ENCODE measurements around the gene SREBF2.

Gene SREBF2

DNA sequence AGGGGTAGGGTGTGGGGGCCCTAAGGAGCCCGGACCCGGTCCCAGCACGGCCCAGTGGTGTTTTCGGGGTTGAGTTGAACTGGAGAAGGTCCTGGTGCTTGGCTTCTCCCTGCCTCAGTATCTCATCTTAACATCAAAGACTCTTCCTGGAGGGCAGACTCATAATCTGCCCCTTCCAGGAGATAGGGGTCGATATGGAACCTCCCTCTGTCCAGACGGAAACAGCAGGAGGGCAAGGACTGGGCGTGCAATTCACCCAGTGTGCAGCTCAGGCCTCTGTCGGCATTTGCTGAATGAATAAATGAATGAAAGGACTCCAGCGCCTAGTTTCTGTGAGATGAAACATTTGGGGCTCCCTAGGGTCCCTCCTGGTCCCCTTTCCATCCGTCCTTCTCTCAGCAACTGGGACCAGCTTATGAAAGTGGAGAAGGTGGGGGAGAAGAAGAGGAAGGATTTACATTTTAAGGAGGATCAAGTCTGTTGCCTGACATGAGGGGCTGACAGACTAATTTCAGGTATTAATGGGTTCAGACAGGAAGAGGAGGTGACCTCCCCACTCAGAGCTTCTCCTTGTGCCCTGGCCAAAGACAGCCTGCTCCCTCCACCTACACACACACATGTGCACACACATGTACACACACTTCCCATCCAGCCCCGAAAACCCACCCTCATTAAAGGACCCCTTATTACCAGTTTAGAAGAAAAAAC is 83.0 kb downstream of the SREBF2 start:
- no peak for FAIRE-seq

DNA sequence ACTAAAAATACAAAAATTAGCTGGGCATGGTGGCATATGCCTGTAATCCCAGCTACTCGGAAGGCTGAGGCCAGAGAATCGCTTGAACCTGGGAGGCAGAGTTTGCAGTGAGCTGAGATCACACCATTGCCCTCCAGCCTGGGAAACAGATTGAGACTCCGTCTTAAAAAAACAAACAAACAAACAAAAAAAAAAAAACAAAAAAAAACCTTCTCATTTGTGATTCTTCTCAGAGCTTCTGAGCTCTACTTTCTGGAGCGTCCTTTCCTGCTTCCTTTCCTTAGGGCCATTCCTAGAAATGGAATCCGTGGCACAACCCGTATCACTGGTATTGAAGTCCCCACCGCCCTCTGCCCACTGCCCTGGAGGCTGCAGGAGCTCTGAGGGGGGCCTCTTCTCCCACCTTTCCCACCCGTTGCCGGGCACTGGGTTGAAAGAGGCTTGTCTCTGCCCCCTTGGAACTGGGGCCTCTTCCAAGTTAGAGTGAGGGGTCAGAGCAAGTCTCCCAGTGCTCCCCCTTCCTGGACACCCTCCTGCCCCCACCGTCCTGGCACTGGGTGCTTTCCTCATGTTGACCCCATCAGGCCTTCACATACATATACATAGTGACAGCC is 83.9 kb downstream of the SREBF2 start:
- DNase-seq (ENCODE audit: insufficient read length, low spot score) (no peak), FAIRE-seq (no peak)

More for the DNA sequence above, 83.0 kb downstream of the SREBF2 start:
- TF ChIP-seq POLR2A (IDR thresholded peaks at IDR 0.05; ENCODE audit: low read depth, low read length): no peak
- DNase-seq (ENCODE audit: insufficient read length, low spot score): no peak

DNA sequence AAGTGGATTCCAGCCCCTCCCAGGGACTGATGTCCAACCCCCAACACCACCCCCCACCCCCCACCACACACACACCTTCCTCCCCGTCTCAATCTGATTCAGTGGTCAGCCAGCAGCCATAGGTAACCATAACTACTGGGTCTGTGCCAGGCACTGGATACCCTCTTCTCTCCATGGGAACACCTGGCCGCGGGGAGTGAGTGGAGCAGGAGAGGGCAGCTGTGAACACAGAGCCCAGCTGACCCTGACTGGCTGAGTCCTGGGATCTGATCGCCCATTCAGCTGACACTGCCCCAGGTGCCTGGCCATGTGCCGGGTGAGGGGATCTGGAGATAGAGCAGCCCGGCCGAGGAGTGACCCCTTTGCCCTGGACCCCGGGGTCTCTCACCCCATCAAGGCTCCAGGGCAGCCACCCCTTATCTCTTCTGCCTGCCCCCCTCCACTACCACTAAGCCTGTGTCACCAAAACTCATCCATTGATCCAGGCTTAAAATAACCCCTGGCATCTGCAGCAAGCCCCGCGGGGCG is 84.5 kb downstream of the SREBF2 start:
- no peak for TF ChIP-seq POLR2A (IDR thresholded peaks at IDR 0.05; ENCODE audit: low read depth, low read length)
- DNase-seq (ENCODE audit: insufficient read length, low spot score): no peak
- no peak for FAIRE-seq

More for the DNA sequence above, 83.9 kb downstream of the SREBF2 start:
- TF ChIP-seq POLR2A (IDR thresholded peaks at IDR 0.05; ENCODE audit: low read depth, low read length): no peak

DNA sequence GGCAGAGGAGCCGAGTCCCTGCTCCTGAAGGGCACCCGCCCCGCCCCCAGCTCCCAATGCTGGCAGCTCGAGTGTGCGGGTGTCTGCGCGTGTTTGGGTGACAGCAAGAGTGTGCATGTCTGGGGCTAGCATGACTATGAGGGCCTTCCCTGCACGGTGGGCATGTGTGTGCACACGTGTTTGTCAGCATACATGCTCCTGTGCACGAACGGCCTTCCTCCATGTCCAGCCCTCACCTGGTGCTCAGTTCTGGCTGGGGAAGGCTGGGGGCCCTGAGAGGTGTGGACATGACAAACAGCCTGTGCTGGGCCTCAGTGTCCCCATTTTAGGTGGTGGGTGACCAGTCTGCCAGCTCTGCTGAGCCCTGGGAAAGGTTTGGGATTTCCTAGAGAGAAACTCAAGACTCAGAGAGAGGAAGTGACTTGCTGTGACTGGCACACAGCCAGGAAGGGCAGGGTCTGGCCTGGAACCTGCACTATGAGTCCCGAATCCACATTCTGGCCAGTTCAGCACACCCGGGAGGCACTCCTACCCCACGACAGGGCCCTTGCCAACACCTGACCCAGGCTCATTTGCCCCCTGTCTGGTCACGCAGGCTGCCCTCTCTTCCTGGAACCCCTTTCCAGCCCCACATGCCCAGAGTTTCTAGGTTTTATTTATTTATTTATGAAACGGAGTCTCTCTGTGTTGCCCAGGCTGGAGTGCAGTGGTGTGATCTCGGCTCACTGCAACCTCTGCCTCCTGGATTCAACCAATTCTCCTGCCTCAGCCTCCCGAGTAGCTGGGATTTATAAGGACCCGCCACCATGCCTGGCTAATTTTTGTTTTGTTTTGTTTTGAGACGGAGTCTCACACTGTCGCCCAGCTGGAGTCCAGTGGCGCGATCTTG is 85.2 kb downstream of the SREBF2 start:
- no peak for TF ChIP-seq POLR2A (IDR thresholded peaks at IDR 0.05; ENCODE audit: low read depth, low read length)
- DNase-seq (ENCODE audit: insufficient read length, low spot score) (peak; percentile 84), FAIRE-seq (peak; percentile 23)

DNA sequence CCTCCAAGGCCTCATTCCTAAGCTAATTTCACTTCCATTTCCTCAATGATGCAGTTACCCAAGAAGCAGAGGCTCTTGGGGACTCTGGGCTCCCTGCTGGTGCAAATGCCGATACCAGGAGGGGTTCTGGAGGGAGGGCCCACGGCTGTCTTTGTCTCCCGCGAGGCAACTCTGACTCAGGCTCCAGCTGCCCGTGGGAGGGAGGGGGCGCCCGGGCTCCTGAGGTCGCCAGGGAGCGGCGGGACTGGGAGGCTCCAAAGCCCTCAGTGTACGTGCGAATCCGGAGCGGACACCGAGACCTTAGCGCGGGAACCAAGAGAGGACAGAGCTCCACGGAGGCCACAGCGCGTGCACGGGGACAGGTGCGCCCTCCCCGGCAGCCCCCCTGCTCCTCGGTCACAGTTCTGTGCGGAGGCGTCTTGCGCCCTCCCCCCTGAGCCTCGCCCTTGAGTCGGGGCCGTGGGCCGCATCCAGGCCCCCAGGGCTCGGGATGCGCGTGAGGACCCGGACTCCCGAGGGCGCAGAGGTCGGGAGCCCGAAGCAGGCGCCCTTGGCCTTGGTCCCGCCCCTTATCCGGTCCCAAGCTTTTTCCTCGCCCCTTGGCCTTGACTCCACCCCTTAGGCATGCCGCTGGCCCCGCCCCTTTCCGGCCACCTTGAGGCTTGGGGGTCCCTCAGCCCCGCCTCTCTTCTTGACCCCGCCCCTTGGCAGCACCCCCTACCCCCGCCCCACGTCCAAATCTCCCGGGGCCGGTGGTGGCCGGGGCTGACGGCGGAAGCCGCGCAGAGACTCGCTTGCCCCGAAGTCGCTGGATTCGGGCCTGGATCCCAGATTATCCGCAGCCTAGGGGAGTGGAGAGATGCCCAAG is 86.7 kb downstream of the SREBF2 start:
- DNase-seq (ENCODE audit: insufficient read length, low spot score): no peak
- TF ChIP-seq POLR2A (IDR thresholded peaks at IDR 0.05; ENCODE audit: low read depth, low read length): no peak
- FAIRE-seq: no peak

DNA sequence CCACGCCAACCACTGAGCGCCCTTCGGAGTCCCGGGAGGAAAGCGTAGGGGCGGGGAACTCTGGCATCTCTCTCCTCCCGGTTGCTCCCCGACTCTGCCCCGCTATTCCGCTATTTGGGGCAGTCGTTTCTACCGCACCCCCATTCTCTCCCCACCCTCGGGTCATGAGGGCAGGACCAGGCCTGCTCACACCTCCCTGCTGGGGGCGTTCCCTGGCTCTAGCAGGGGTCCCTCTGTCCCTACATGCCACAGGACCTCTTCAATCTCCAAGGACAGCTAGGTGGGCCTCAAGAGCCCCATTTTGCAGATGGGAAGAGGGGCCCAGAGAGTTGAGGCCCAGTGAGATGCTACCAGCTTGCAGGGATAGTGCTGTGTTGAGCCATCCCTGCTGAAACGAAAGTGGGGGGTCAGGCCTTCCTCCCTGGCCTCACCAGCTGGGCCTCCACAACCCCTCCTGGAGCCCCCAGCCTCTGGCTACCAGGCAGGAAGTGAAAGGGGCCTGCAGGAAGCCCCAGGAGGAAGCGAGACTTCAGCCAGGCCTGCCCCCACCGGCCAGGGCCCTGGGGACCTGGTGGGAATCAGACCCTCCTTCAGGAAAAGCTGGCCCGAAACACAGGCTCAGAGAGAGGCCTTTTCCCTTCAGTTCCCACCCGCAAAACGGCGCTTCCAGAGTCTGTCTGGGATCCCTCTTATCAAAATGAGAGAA is 87.5 kb downstream of the SREBF2 start:
- no peak for DNase-seq (ENCODE audit: insufficient read length, low spot score)
- TF ChIP-seq POLR2A (IDR thresholded peaks at IDR 0.05; ENCODE audit: low read depth, low read length): no peak
- no peak for FAIRE-seq

DNA sequence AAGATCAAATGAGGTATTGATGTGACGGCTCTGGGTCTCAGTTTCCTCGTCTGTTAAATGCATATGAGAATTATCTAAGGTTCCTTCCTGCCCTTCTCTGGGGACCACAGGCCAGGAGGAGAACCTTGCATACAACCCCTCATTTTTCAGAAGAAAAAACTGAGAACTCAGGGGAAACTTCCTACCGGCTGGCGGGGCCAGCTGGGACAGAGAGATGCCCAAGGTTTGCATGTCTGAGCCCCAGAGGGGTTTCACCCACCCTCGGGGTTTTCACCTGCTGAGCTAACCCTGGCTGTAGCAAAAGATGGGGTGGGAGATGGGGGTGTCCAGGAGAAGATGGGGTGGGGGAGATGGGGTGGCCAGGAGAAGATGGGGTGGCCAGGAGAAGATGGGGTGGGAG is 89.4 kb downstream of the SREBF2 start:
- FAIRE-seq (no peak), DNase-seq (ENCODE audit: insufficient read length, low spot score) (no peak)
- TF ChIP-seq POLR2A (IDR thresholded peaks at IDR 0.05; ENCODE audit: low read depth, low read length): no peak

DNA sequence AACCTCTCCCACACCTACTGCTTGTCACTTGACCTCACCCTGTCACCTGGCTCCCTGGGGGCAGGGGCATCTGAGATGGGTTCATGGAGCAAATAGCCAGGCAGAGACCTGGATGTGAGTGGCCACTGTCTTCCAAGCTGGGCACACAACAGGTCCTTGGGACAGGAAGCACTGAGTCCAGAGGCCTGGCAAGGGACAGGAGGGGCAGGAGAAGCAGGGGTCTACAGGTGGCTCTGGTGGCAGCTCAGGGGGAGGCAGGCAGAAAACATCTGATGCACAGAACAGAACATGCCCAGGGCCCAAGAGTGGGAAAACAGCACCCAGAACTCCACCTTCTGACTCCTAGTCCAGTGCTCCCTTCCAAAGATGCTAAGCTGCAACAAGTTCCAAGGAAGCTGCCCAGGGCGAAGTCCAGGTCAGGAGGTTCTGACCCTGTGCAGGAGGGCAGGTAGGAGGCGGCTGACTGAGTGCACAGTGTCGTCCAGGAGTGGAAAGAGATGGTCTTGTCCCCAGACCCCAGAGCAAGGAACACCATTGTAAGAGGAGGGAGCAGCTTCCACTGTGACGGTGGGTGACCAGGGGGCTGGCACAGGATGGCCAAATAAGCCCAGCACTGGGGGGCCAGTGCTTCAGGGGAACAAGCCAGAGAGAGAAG is 90.2 kb downstream of the SREBF2 start:
- no peak for TF ChIP-seq POLR2A (IDR thresholded peaks at IDR 0.05; ENCODE audit: low read depth, low read length)
- FAIRE-seq: no peak

DNA sequence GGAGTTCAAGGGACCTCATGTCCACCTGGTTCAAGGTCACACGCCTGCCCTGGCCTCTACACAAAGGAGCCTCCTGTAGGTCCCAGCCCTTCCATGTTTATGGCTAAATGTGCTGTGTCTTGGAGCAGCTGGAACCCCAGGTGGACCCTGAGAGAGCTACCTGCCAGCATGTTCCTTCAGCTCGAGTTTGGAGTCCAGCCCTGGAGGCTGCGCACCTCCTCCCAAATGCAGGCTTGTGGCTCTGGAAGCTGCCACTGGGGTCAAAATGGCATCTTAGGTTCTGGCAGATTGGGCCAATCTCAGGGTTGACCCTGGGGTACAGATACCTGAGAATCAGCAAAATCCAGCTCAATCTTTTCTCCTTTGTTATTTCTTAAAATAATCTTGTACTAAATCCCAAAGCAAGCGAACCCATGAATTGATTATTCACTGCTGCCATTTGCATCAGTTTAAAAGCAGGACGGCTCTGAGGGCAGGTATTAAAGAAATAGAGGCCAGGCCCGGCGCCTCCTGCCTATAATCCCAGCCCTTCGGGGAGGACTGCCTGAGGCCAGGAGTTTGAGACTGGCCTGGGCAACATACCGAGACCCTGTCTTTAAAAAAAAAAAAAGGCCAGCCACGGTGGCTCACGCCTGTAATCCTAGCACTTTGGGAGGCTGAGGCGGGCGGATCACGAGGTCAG is 90.8 kb downstream of the SREBF2 start:
- FAIRE-seq (no peak), DNase-seq (ENCODE audit: insufficient read length, low spot score) (no peak)
- TF ChIP-seq POLR2A (IDR thresholded peaks at IDR 0.05; ENCODE audit: low read depth, low read length): no peak

More for the DNA sequence above, 90.2 kb downstream of the SREBF2 start:
- DNase-seq (ENCODE audit: insufficient read length, low spot score): no peak

DNA sequence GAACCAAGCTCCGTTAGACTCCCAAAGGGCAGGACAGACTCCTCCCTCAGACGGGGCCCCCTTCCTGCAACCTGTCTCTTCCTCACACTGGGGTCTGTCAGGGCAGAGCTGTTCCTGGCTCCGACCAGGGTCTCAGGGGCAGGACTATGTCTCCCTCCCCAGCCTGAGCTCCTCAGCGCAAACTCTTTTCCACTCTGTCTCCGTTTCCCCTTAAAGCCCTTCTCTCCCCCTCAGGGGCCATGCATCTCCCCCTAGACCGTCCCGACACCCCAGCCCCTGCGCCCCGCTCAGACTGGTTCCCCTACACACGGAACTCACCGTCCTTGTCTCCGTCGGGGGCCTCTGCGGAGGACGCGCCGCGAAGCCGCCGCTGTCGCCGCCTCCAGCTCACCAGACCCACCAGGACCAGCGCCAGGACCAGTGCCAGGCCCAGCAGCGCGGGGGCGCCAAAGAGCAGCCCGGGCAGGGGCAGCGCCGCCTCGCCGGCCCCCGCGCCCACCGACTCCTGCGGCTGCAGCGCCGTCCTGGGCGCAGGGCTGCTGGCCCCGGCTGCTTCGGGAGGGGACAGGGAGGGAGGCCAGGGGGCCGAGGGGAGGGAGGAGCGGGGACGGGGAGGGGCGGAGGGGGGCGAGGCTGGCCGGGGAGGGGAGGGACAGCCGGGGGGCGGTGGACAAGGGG is 93.0 kb downstream of the SREBF2 start:
- no peak for FAIRE-seq

DNA sequence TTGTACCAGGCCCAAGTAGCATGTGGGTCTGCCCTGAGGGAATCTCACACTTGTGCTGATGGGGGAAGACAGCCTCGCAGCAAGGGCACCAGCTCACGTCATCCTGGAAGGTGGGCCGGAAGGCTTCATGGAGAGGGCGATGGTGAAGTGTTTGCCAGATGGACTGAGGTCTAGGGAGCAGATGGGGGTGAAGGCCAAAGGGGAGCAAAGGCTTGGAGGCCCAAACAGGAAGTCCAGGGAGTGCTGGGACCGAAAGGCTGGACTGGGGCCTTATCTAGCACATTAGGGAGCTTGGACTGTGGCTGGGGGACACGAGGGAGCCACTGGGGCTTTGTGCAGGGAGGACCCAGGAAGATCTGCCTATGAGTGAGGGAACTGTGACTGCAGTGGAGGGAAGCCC is 94.9 kb downstream of the SREBF2 start:
- no peak for TF ChIP-seq POLR2A (IDR thresholded peaks at IDR 0.05; ENCODE audit: low read depth, low read length)
- DNase-seq (ENCODE audit: insufficient read length, low spot score) (no peak), FAIRE-seq (no peak)

More for the DNA sequence above, 93.0 kb downstream of the SREBF2 start:
- TF ChIP-seq POLR2A (IDR thresholded peaks at IDR 0.05; ENCODE audit: low read depth, low read length): no peak
- no peak for DNase-seq (ENCODE audit: insufficient read length, low spot score)

All from H54 (cell line).